GM21723 (cell line): ENCODE measurements around the gene NFATC2.

ENCODE experiments used
- ATAC-seq: cut with Tn5 transposase; IDR thresholded peaks from one replicate; pipeline ENCODE4 v1.9.1; 2021; ENCODE audit warnings: mild to moderate bottlenecking, moderate library complexity; ENCODE audit not compliant: unreplicated experiment

Gene NFATC2

DNA sequence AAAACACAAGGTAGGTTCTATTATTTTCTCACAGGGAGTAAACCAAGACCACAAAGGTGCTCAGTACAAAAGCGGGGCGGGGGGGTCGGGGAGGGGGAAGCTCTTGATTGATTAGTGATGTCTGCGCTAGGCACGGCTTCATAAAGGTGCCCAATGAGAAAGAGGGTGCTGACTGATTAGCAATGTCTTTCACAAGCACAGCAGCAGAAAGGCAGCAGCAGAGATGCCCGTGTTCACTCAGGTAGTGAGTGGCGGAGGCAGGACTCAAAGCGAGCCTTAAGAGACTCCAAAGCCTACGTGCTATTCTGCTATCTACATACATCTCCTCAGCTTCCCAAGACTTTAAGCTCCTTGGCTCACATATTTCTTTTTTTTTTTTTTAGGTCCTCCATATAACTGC, 20.3 kb downstream of the NFATC2 start:
- no peak for ATAC-seq

DNA sequence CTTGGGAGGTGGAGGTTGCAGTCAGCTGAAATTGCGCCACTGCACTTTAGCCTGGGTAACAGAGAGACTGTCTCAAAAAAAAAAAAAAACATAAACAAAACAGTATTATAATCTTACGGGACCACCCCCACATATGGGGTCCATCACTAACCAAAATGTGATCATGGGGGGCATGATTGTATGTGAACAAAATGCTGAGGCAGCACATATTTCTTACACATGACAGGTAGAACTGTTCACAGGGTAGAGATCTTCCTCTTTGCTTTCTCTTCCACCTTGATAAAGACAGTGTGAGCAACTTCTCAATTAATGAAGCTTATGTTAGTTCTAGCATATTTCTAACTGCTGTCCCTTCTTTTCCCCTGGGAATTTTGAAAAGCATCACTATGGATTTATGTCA, 24.7 kb downstream of the NFATC2 start:
- no peak for ATAC-seq

DNA sequence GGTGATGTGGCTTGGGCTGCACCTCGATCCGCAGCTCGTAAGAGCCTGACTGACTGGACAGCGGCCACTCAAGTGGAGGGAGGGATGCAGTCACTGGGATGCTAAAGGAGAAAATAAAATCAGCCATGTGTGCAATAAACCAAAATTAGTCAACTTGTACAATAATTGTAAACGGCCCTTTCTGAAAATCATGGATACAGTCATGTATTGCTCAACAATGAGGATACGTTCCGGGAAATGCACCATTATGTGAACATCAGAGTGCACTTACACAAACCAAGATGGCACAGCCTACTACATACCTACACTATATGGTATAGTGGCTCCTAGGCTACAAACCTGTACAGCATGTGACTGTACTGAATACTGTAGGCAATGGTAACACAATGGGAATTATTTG, 25.7 kb downstream of the NFATC2 start:
- no peak for ATAC-seq

DNA sequence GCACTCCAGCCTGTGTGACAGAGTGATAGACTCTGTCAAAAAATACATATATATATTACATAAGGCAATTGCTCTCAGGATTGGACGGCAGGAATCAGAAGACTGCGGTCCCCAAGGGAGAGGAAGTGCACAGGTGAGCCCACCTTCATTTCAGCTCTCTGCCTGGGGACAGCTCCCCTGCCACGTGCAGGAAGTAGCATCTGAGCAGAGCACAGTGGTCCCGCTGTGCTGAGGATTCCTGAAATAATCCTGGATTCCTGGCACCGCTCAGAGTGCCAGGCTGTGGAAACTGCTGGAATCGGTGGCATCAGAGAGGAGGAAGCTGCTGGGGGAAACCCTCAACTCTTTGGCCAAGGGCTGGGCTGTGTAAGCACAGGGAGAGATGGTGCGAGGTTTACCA, 27.7 kb downstream of the NFATC2 start:
- ATAC-seq: no peak

GRCh38 chr20:51514249-51514648, 28.3 kb downstream of the NFATC2 start:
- ATAC-seq: no peak

DNA sequence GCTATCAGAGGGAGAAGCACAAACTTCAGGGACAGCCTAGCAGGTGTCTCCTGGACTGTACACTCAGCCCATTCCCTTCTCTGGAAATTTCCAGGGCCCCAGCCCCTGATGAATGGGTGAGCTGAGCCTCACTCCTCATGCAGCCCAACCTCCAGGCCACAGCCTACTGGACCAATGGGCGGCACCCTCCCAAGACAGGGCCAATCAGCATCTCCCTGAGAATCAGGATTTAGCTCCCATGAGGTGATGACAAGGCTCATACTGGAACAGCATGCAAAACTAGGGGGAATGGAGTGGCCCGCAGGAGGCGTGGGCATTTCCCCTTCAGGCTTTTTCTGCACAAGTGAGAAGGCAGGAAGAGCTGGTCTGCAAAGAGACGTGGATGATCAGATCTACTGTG, 29.0 kb downstream of the NFATC2 start:
- ATAC-seq: no peak

DNA sequence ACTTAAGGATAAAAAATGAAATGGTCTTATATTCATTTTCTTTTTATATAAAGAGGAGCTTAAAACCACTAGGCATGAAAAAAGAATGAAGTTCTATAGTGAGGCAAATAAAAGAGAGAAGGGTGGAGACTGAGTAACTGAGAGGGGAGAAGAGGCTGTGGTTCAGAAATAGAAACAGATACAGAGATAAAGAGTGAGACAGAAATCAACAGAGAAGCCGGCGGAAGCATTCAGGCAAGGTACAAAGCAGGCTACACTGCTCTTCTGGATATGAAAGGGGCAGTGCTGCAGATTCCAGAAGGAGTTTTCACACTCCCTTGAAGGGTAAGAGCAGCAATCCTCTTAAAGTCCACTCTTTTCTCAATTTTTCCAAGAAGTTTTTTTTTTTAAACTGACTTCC, 29.9 kb downstream of the NFATC2 start:
- ATAC-seq: no peak

DNA sequence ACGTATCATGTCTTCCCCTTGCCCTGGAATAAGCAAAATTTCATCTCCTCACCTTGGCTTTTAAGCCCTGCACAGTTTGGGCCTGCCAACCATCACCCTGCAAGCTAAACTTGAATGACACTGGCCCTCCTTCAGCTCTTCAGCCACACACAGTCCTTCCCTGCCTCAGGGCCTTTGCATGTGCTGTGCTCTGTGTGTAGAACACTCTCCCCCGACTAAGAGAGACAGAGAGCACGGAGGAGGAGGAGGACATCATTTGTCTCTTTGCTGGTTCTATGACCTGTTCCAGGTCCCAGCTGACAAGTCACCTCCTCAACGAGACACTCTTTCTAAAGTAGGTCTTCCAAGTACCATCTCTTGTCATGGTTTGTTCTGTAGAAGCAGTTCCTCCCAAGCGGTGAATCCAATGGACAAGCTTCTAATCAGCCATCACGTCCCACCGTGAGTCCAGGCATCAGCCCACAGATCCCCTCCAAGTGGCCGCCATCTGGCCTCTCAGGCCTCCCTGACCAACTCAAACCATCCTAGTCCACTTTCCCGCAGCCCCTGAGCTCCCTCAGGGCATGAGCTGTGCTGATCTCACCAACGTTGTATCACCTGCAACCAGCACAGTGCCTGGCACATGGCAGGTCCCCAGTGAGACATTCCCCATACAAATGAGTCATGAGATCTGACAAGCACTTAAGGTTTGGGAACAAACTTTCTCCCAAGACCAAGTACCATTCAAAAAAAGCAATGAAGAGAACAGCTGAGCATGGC, 30.5 kb downstream of the NFATC2 start:
- ATAC-seq: no peak

DNA sequence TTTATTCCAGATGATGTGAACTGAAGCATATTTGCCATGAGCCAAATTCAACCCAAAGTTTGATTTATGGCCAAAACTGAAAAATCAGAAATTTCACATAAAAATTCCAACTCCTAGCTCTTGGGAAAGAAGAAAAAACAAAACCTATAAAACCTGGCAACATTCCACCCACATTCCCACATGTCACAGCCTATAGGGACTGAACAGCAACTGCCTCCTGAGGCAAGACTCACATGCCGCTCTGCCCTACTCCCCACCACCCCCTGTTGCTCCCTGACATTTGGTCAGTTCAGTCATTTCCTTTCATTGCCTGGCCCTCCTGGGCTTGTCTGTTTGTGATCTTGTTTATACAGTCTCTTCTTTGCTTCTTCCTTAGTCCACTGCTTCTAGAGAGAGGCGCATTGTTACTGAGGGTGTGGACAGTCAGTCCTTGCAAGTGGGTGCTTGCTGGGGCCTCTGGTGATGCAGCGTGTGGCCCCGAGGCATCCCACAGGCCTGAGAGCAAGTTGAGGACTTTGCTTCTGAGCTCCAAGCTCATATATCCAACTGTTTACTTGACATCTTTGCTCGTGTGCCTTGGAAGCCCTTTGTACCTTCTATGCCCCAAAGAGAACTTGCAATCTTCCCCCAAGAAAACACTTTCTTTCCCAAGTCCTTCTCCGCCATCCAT, 31.4 kb downstream of the NFATC2 start:
- ATAC-seq: no peak

- no peak for ATAC-seq
Measured at GRCh38 chr20:51510169-51510568, 32.4 kb downstream of the NFATC2 start.

DNA sequence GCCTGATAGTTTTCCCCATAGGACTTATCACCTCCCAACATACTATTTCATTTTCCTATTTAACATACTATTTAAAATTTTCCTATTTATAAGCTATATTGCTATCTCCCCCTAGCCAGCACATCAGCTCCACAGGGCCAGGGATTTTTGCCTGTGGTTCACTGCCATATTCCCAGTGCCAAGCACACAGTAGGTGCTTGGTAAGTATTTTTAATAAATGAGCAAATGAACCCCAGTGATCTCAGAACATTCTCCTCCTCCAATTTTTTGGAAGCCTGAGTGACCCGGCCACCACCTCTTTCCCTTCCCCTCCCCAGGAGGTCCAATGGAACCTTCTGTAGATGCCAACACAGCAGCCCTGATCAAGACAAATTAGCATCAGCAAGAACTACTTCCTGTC, 33.3 kb downstream of the NFATC2 start:
- ATAC-seq: no peak

DNA sequence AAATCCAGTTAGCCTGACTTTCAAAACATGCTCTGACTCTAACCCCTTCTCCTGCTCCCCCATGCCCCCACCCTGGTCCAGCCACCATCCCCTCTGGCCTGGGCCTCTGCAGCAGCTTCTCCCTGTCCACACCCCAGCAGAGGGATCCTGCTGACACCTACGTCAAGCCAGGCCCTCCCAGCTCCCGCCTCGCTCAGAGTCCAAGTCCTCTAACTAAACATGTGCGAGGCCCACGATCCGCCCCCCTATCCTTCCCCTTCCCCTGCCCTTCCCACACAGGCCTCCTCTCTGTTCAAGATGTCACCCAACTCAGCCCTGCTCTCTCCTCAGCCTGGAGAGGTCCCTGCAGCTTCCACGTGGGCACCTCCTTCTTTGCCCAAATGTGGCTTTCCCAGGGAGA, 33.7 kb downstream of the NFATC2 start:
- no peak for ATAC-seq

- no peak for ATAC-seq
Measured at GRCh38 chr20:51508158-51508557, 34.4 kb downstream of the NFATC2 start.

DNA sequence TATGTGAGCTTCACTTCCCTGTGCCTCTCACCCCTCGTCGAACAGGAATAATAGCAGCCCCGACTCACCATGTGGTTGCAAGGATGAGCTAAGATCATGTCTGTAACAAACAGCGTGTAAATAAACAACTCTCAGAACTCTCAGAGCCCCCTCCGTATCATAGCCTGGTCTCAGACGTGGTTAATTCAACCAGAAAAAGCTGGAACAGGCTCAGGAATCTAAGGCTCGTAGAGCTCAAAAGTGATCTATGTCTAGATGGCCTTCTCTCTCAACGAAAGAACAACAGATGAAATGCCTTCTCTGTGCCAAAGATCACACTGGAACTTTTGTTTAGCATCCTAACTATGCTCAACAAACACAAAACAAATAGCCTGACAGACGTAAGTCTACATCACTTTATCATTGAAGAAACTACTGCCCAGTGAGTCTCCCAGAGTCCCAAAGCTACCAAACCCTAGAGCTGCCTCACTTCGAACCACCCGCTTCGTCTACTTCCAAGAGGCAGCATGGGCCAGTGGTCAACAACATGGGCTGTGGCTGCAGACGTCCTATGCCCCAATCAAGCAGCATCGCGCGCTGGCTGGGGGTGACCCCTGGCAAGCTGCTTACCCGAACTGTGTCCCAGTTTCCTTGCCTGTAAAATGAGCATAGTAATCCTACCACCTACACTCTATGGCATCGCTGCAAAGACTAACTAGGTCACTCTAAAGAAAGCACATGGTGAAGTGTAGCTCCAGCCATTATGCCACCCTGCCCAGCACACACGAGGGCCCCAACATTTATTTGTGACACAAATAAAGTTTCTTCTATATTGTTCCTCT, 35.1 kb downstream of the NFATC2 start:
- no peak for ATAC-seq

DNA sequence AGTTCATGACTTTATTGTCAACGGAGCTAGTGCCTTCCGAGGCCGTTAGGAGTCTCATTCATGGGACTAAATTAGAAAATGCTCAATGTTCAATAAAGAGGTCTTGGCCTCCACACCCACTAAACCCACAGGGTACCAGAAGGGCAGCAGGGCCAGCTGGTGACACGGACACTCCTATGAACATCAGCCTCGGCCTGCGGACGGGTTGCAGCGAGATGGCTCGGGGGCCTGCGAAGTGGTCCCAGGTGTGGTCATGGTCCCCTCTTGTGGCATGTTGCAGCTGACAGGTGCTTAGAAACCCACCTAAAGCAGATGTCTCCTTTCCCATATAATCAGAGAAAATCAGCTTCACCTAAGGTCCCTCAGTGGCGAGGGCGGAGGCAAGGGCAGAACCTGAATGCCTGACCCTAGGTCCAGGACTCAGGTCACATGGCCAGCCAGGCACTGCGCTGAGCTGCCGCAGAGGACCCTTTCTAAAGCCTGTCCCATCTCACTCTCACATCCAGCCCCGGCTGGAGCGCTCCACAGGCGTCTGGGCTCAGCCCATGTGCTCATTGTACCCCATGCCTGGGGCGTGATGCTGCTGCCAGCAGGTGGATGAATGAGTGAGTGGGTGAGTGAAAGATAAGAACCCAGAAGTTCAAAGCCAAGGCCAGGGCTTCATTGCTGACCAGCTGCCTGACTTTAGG, 35.8 kb downstream of the NFATC2 start:
- no peak for ATAC-seq

DNA sequence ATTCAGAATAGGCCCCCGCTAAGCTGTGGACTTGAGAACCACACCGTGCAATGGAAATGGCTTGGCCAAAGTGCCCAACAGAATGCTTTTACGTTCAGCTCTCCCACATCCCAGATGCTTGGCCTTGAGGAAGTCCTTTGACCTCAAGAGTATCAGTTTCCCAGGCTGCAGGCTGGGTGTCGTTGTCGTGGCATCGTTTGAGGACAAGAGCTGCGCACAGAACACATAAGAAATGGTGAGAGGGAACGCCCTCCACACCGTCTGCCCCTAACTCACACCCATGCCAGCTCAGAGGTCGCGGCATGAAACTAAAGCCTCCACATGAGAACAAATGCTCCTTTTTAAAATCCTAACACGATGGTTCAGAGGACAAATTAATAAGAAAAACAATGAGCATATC, 37.0 kb downstream of the NFATC2 start:
- ATAC-seq: no peak

DNA sequence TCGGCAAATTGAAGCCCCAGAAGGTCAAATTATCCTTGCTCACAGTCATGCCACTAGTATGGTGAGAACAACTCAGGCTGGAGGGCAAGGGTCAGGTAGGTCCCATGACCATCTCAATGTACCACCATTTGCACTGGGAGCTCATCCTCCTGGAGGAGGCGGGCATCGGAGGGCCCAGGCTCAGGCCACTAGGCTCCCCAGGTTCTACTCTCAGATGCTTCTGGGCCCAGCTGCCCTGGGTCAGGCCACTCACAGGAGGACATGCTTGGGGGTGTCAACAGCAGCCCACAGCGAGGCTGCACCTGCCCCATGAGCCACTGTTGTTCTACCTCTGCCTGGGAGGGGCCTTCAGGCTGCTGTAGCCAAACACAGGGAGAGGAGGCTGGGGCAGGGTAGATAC, 39.1 kb downstream of the NFATC2 start:
- ATAC-seq: no peak

- ATAC-seq: no peak
Measured at GRCh38 chr20:51500936-51501335, 41.6 kb downstream of the NFATC2 start.

DNA sequence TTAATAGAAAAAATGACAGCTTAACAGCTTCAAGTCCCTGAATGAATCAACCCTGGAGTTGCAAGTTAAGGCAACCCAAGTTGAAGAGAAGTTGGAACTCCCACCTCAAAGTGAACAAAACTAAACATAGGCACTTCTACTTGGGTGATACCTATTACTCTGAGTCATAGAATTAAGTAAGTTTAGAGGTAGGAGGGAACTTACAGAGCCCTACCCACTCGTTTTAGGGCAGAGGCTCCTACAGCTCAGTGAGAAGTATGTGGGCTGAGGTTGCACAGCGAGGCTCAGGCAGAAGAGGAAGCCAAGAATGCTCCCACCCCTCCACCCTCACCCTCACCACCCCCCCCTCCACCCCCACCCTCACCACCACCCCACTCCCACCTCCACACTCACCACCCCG, 42.2 kb downstream of the NFATC2 start:
- peak; percentile 75 for ATAC-seq

- no peak for ATAC-seq
Measured at GRCh38 chr20:51498765-51499540, 43.6 kb downstream of the NFATC2 start.
